ENCODE measurements around the gene EGFR.

DNA sequence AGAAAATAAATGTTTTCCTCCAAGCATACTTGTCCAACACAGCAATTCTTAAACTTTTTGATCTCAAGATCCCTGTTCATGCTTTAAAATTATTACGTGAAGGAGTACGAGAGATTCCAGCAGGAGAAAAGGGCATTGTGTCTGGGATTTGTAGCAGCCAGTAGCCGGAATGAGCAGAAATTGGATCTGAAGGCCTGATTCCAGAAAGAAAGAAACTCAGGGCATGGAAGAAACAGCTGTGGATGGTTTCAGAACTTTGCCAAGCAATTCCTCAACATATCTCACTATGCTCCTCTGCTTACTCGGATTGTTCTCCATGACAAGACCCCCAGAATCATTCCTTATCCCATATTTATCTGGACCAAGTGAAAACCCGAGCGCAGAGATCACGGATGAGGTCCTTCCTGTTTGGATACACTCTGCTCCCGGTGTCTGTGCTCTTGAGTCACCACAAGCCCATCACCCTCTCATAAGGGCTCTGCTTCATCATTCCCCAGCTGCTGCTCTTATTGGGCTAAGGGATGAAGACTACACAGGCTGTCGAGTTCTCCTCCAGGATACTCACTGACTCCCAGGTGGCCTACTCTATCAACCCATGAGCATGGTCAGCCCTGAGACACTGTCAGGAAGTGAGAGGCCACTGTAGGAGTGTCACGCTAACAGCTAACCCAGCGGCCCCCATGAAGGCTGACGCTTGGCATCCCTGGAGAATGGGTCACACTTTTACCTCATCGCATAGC, 225.4 kb downstream of the EGFR start:
- TF ChIP-seq NR3C1 (IDR thresholded peaks at IDR 0.05) (no peak), JUNB (IDR thresholded peaks at IDR 0.05) (no peak), POLR2A (IDR thresholded peaks at IDR 0.05; ENCODE audit: low read length) (no peak), MAFK (IDR thresholded peaks at IDR 0.05; ENCODE audit: partially characterized antibody) (no peak), RAD21 (conservative IDR thresholded peaks at IDR 0.05 in 1 of 2, IDR thresholded peaks at IDR 0.05 in 1 of 2) (no peak), SMC3 (IDR thresholded peaks at IDR 0.05) (no peak), BHLHE40 (IDR thresholded peaks at IDR 0.05; ENCODE audit: low read depth, low read length) (no peak), MYC (IDR thresholded peaks at IDR 0.05; ENCODE audit: borderline replicate concordance, low read length) (no peak)
- TF ChIP-seq, protein P1, sequence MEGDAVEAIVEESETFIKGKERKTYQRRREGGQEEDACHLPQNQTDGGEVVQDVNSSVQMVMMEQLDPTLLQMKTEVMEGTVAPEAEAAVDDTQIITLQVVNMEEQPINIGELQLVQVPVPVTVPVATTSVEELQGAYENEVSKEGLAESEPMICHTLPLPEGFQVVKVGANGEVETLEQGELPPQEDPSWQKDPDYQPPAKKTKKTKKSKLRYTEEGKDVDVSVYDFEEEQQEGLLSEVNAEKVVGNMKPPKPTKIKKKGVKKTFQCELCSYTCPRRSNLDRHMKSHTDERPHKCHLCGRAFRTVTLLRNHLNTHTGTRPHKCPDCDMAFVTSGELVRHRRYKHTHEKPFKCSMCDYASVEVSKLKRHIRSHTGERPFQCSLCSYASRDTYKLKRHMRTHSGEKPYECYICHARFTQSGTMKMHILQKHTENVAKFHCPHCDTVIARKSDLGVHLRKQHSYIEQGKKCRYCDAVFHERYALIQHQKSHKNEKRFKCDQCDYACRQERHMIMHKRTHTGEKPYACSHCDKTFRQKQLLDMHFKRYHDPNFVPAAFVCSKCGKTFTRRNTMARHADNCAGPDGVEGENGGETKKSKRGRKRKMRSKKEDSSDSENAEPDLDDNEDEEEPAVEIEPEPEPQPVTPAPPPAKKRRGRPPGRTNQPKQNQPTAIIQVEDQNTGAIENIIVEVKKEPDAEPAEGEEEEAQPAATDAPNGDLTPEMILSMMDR (IDR thresholded peaks at IDR 0.05) = no peak
- TF ChIP-seq, protein P2, sequence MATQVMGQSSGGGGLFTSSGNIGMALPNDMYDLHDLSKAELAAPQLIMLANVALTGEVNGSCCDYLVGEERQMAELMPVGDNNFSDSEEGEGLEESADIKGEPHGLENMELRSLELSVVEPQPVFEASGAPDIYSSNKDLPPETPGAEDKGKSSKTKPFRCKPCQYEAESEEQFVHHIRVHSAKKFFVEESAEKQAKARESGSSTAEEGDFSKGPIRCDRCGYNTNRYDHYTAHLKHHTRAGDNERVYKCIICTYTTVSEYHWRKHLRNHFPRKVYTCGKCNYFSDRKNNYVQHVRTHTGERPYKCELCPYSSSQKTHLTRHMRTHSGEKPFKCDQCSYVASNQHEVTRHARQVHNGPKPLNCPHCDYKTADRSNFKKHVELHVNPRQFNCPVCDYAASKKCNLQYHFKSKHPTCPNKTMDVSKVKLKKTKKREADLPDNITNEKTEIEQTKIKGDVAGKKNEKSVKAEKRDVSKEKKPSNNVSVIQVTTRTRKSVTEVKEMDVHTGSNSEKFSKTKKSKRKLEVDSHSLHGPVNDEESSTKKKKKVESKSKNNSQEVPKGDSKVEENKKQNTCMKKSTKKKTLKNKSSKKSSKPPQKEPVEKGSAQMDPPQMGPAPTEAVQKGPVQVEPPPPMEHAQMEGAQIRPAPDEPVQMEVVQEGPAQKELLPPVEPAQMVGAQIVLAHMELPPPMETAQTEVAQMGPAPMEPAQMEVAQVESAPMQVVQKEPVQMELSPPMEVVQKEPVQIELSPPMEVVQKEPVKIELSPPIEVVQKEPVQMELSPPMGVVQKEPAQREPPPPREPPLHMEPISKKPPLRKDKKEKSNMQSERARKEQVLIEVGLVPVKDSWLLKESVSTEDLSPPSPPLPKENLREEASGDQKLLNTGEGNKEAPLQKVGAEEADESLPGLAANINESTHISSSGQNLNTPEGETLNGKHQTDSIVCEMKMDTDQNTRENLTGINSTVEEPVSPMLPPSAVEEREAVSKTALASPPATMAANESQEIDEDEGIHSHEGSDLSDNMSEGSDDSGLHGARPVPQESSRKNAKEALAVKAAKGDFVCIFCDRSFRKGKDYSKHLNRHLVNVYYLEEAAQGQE (IDR thresholded peaks at IDR 0.05) = no peak
- TF ChIP-seq, protein P3, sequence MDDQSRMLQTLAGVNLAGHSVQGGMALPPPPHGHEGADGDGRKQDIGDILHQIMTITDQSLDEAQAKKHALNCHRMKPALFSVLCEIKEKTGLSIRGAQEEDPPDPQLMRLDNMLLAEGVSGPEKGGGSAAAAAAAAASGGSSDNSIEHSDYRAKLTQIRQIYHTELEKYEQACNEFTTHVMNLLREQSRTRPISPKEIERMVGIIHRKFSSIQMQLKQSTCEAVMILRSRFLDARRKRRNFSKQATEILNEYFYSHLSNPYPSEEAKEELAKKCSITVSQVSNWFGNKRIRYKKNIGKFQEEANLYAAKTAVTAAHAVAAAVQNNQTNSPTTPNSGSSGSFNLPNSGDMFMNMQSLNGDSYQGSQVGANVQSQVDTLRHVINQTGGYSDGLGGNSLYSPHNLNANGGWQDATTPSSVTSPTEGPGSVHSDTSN (IDR thresholded peaks at IDR 0.05) = no peak

Data from A549 (cell line).